GM23338 (cell line): ENCODE data around the gene RMND1. TPM values are rescaled to one million over a fixed set of nuclear protein-coding genes. Genes with fewer than 3 reads are reported as not detected.
A peak's percentile ranks its signal among the peaks of the same experiment; 100 is the strongest.

ENCODE experiments used
- ATAC-seq: fragments of 200-7000 bp; cut with Tn5 transposase; 3 replicates; pipeline ENCODE4 v1.9.1; 2020
- DNase-seq: peaks from one replicate; pipeline ENCODE4 v3.0.0-alpha.2; 2015; ENCODE audit warnings: low spot score
- H2AFZ ChIP-seq: fragments of 200-600 bp; sonication (generic); 2 replicates; pipeline ENCODE4 v1.8.0; 2016; ENCODE audit warnings: antibody characterized with exemption, mild to moderate bottlenecking, moderate library complexity
- H3F3A ChIP-seq: fragments of 200-600 bp; sonication (generic); replicated peaks from 2 replicates; pipeline ENCODE4 v1.8.0; 2017; ENCODE audit warnings: antibody characterized with exemption, mixed run types, low read depth
- H3K27ac ChIP-seq: fragments of 200-600 bp; sonication (generic); 2 replicates; pipeline ENCODE4 v1.6.1; 2016; ENCODE audit warnings: low read depth
- H3K27me3 ChIP-seq: fragments of 200-600 bp; sonication (generic); 2 replicates; pipeline ENCODE4 v1.8.0; 2016; ENCODE audit warnings: mild to moderate bottlenecking, mixed run types, moderate library complexity; ENCODE audit not compliant: insufficient read depth
- H3K36me3 ChIP-seq: fragments of 200-600 bp; sonication (generic); 2 replicates; pipeline ENCODE4 v1.8.0; 2016; ENCODE audit warnings: mild to moderate bottlenecking; ENCODE audit not compliant: insufficient read depth
- H3K4me1 ChIP-seq: fragments of 200-600 bp; sonication (generic); 2 replicates; pipeline ENCODE4 v1.8.0; 2016; ENCODE audit warnings: mild to moderate bottlenecking, moderate library complexity; ENCODE audit not compliant: insufficient read depth
- H3K4me2 ChIP-seq: fragments of 200-600 bp; sonication (generic); 2 replicates; pipeline ENCODE4 v1.7.1; 2017; ENCODE audit warnings: mixed run types
- H3K4me3 ChIP-seq: fragments of 200-600 bp; sonication (generic); 2 replicates; pipeline ENCODE4 v1.6.1; 2016; ENCODE audit warnings: mixed run types
- H3K79me2 ChIP-seq: fragments of 200-600 bp; sonication (generic); replicated peaks from 2 replicates; pipeline ENCODE4 v1.8.0; 2017; ENCODE audit warnings: mild to moderate bottlenecking; ENCODE audit not compliant: insufficient read depth
- H3K9me2 ChIP-seq: fragments of 200-600 bp; sonication (generic); 2 replicates; pipeline ENCODE4 v1.8.0; 2017; ENCODE audit not compliant: insufficient read depth
- H4K20me1 ChIP-seq: fragments of 200-600 bp; sonication (generic); replicated peaks from 2 replicates; pipeline ENCODE4 v1.8.0; 2017; ENCODE audit warnings: mild to moderate bottlenecking; ENCODE audit not compliant: insufficient read depth
- H3K27ac Mint-ChIP-seq: 2 replicates; pipeline ENCODE4 v1.8.0; 2020; ENCODE audit warnings: inconsistent platforms, mild to moderate bottlenecking, moderate library complexity, mixed read lengths
- H3K27me3 Mint-ChIP-seq: 3 replicates; pipeline ENCODE4 v1.8.0; 2022; ENCODE audit warnings: low read depth, mild to moderate bottlenecking, moderate library complexity, mixed read lengths, inconsistent platforms; ENCODE audit not compliant: insufficient read depth, poor library complexity
- H3K36me3 Mint-ChIP-seq: 3 replicates; pipeline ENCODE4 v1.8.0; 2021; ENCODE audit warnings: low read depth, mild to moderate bottlenecking, inconsistent platforms, moderate library complexity, mixed read lengths
- H3K4me1 Mint-ChIP-seq: 3 replicates; pipeline ENCODE4 v1.8.0; 2020; ENCODE audit warnings: mild to moderate bottlenecking, inconsistent platforms, mixed read lengths
- H3K4me3 Mint-ChIP-seq: 3 replicates; pipeline ENCODE4 v1.8.0; 2021; ENCODE audit warnings: moderate library complexity, mild to moderate bottlenecking, inconsistent platforms, mixed read lengths
- H3K9me3 Mint-ChIP-seq: 3 replicates; pipeline ENCODE4 v1.8.0; 2020; ENCODE audit warnings: moderate library complexity, mild to moderate bottlenecking, inconsistent platforms, mixed read lengths
- CREB1 ChIP-seq: fragments of 250-450 bp; sonication (Bioruptor Pico); IDR thresholded peaks from 2 replicates; pipeline ENCODE4 v1.5.0; 2020; ENCODE audit warnings: low read depth, mild to moderate bottlenecking, moderate library complexity
- JUNB ChIP-seq: IDR thresholded peaks from one replicate; pipeline ENCODE4 v1.6.1; 2016; ENCODE audit warnings: antibody characterized with exemption; ENCODE audit not compliant: unreplicated experiment
- NANOG ChIP-seq: IDR thresholded peaks from 2 replicates; pipeline ENCODE4 v1.6.1; 2016; ENCODE audit warnings: antibody characterized with exemption, borderline replicate concordance
- POLR2AphosphoS5 ChIP-seq: IDR thresholded peaks from 2 replicates; pipeline ENCODE4 v1.6.1; 2016; ENCODE audit warnings: antibody characterized with exemption, low read depth
- ZNF114 ChIP-seq: fragments of 250-450 bp; sonication (Bioruptor Pico); IDR thresholded peaks from 2 replicates; pipeline ENCODE4 v1.5.0; 2020; ENCODE audit warnings: mild to moderate bottlenecking, moderate library complexity
- ZNF331 ChIP-seq: fragments of 250-450 bp; sonication (Bioruptor Pico); IDR thresholded peaks from 2 replicates; pipeline ENCODE4 v1.5.0; 2020; ENCODE audit warnings: low read depth, mild to moderate bottlenecking, moderate library complexity
- ZNF462 ChIP-seq: fragments of 250-450 bp; sonication (Bioruptor Pico); IDR thresholded peaks from 2 replicates; pipeline ENCODE4 v1.5.0; 2020; ENCODE audit warnings: mild to moderate bottlenecking, moderate library complexity
- polyA plus RNA-seq: library from polyadenylated mRNA; unstranded; fragments of >200 nt; fragmentation: Nextera tagmentation; extraction: Ambion mirVana; gene quantifications from 2 replicates; pipeline ENCODE4 v1.2.1, GENCODE V29; 2016
- total RNA-seq: library from RNA; depleted of rRNA; stranded (reverse); fragments of >200 nt; shearing (Covaris generic); gene quantifications from 2 replicates; pipeline ENCODE4 v1.2.3, GENCODE V29; 2014
- TF ChIP-seq, protein P1 (sequence below): IDR thresholded peaks from 2 replicates; pipeline ENCODE4 v1.6.1; 2016; ENCODE audit warnings: antibody characterized with exemption

The RMND1 gene
- total and polyA plus RNA-seq, 2 experiments from 2014 or later, result 27.5 to 34.4 TPM

DNA sequence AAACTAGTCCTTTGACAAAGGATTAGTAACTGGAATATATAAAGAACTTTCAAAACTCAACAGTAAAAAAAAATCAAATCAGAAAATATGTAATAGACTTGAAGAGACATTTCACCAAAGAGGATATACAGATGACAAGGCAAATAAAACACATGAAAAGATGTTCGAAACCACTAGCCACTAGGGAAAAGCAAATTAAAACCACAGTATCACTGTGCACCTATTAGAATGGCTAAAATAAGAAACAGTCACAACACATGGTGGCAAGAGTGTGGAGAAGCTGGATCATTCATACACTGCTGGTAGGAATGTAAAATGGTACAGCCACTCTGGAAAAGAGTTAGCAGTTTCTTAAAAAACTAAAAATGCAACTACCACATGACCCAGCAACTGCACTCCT lies 75.5 kb downstream of the RMND1 start (continued):
- no peak for TF ChIP-seq ZNF462 (CRISPR knock-in tag)

- Mint-ChIP-seq H3K4me3 (no peak overlapping the region), H3K9me3 (no peaks in the 10 kb centered on the region), H3K27ac (peak overlapping the region; percentile 8; the same call in 1 of the 2 replicates), H3K36me3 (peaks cover 25% of the 10 kb centered on the region), H3K4me1 (peaks cover 55% of the 10 kb centered on the region), H3K27me3 (peaks cover 7% of the 10 kb centered on the region)
- H3K36me3 ChIP-seq, result 0 out of 2 replicates have a peak, but pooled peaks cover 5% of the 10 kb centered on the region
- H3K9me2 ChIP-seq, result no peaks in the 10 kb centered on the region
- peaks cover 65% of the 10 kb centered on the region for H3K79me2 ChIP-seq
- H3K4me2 ChIP-seq, result no peak overlapping the region
- no peak for DNase-seq
- no peaks in the 10 kb centered on the region for H4K20me1 ChIP-seq
- H3K27ac ChIP-seq, result no peak overlapping the region
- H3K4me3 ChIP-seq, result no peak overlapping the region
- H2AFZ ChIP-seq, result no peak overlapping the region
- H3K4me1 ChIP-seq, result peaks cover 41% of the 10 kb centered on the region
- no peaks in the 10 kb centered on the region for H3K27me3 ChIP-seq
- no peak for ATAC-seq
- no peaks in the 10 kb centered on the region for H3F3A ChIP-seq
- TF ChIP-seq ZNF331, result no peak
- TF ChIP-seq CREB1, result no peak
- TF ChIP-seq, protein P1, sequence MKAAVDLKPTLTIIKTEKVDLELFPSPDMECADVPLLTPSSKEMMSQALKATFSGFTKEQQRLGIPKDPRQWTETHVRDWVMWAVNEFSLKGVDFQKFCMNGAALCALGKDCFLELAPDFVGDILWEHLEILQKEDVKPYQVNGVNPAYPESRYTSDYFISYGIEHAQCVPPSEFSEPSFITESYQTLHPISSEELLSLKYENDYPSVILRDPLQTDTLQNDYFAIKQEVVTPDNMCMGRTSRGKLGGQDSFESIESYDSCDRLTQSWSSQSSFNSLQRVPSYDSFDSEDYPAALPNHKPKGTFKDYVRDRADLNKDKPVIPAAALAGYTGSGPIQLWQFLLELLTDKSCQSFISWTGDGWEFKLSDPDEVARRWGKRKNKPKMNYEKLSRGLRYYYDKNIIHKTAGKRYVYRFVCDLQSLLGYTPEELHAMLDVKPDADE, result no peak
- TF ChIP-seq NANOG, result no peak
- no peak for TF ChIP-seq POLR2AphosphoS5
- no peak for TF ChIP-seq ZNF114 (CRISPR knock-in tag)
- TF ChIP-seq ZNF462 (CRISPR knock-in tag), result no peak
- no peak for TF ChIP-seq JUNB
Observed at GRCh38 chr6:151375833-151376232, 76.1 kb downstream of the RMND1 start.
